NK-92 (cell line): ENCODE results near the gene ING5.
"Not testable (repeated sequence)": the region's sequence is repeated elsewhere in the genome, so short reads cannot be mapped to it uniquely, and the experiment has no call there.

ENCODE experiments used
- DNase-seq: peaks from one replicate; lab custom pipeline; 2025; ENCODE audit not compliant: unreplicated experiment; lab: John Stamatoyannopoulos, UW

ING5 gene

GRCh38 chr2:241701399-241702154 is at the start of gene ING5:
TSS of gene ING5 (plus strand) at chr2:241702039. CDS start at chr2:241702066, 27 bp downstream.
- peak; percentile 51 for DNase-seq

GRCh38 chr2:241652142-241652541 is 49.7 kb upstream of the ING5 start:
- no peak for DNase-seq

GRCh38 chr2:241652722-241653121 is 49.1 kb upstream of the ING5 start:
- DNase-seq = no peak

DNA sequence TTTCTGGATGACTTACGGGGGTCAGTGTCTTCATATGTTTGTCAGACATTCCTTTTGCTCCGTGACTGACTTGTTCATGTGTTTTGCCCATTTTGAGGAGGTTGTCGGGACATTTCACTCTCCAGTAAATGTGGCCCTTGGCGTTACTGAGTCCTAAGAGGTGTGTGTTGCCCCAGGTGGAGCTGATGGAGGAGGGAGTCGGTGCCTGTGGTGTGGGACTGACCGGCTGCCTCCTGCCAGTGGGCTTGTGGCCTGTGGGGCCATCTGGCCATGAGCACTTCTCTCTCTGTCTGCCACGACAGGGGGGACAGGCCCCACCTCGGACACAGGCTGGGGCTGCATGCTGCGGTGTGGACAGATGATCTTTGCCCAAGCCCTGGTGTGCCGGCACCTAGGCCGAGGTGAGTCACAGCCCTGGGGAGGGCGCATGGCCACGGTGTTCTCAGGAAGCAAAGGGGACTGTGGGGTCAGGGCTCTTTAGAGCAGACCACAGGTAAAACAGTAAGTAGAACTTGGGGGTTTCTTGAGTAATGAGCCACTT is 48.6 kb upstream of the ING5 start:
- no peak for DNase-seq

DNA sequence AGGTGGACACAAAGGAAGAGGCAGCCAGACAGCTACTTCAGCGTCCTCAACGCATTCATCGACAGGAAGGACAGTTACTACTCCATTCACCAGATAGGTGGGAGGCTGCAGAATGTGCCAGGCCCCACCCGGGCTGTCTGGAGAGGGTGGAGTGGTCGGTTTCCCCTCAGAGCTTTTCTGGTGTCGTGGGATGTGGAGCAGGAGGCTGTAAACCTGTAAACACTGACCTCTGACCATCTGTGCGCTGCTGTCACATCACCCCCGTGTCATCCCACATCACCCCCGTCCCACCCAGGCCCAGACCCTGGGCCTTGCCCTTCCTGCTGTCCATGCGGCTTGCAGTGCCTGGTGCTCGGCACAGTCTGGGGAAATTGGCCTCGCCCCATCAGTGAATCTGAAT is 47.3 kb upstream of the ING5 start:
- no peak for DNase-seq

GRCh38 chr2:241655516-241656189 is 46.2 kb upstream of the ING5 start:
- no peak for DNase-seq

GRCh38 chr2:241656190-241656741 is 45.6 kb upstream of the ING5 start:
- no peak for DNase-seq

- no peak for DNase-seq
Observed at GRCh38 chr2:241657786-241658254, 44.0 kb upstream of the ING5 start.

GRCh38 chr2:241658296-241658695 is 43.5 kb upstream of the ING5 start:
- DNase-seq = no peak

DNA sequence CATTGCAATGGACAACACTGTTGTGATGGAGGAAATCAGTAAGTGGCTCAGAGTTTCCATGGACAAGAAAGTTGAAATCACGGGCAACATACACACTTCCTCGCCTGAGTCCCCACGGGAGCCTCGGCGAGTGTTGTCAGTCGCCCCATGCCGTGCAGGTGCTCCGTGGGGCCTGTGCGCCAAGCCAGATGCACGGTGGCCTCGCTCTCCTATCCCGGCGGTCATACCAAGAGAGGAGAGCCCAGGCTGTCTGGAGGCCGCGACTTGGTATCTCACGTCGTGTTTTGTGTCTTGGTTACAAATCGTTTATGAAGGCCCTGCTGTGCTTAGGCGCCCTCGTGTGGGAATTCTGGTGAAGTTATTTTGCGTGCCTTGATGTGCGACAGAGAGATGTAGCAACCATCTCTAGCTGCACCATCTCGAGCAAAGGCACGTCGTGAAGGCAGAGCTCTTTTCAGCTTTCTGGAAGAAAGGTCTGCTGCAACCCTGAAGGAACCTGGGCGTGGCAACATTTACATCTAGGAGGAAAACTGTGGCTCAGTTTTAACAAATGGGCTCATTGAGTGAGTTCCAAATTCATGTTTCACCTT is 42.6 kb upstream of the ING5 start:
- no peak for DNase-seq

DNA sequence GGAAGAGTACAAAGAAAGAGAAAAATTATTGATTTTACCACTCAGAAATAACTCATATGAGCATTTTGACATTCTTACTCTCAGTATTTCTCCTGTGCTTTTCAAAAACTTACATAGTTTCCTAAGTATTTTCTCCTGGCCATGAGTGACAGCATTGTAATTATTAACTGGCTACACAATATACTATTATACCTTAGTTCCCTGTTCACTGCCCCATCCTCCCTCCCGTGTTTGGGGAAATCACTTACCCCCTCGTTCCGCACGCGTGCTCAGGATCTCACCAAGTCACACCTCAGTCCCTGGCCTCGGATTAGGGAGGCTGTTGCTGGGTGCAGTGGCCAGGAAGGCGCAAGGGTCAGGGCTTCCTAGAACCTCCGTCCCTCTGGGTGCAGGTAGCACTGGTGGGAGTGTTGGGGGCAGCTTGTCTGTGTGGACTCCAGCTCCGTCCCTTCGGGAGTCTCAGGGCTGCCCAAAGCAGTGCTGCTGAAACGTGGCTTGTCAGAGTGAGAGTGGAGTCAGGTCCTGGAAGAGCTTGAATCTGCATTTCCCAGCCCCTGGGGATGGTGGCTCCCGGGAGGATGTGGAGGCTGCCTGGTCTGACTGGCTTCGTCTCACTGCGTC is 41.1 kb upstream of the ING5 start:
- DNase-seq = no peak

DNA sequence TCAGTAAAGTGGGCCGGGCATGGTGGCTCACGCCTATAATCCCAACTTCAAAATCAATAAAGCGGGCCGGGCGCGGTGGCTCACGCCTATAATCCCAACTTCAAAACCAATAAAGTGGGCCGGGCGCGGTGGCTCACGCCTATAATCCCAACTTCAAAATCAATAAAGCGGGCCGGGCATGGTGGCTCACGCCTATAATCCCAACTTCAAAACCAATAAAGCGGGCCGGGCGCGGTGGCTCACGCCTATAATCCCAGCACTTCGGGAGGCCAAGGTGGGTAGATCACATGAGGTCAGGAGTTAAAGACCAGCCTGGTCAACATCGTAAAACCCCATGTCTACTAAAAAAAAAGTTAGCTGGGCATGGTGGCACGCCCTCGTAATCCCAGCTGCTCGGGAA is 39.1 kb upstream of the ING5 start:
- DNase-seq = not testable (repeated sequence)

DNA sequence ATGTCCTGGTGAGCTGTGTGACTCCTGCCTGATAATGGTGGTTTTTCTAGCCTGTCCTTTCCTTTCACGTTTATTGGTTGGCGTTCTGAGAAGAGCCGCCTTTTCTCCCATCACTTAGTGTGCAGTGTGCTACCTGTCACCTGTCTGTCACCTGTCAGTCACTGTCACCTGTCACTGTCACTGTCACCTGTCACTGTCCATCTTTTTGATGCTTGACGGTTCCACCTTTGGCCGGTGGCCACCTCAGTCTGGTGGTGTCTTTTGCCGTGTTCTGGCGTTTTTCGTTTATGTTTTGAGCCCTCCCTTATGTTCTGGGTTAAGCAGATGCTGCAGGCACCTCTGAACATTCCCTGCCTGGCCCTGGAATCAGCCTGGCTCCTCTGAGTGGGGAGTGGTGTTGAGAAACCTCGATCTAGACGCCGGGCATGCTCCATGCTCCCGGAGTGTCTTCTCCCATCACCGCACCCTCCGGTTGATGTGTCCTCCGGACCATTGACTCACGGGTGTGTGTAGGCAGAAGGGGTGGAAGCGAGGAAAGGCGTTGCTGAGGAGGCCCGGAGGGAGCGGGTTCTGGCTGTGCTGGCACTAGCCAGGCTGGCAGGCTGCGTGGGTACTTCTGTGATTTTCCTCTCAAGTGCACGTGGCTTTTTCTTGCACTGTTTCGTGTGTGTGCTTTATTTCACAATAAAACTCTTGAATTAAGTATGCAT is 36.0 kb upstream of the ING5 start:
- no peak for DNase-seq

- no peak for DNase-seq
Observed at GRCh38 chr2:241666627-241667400, 35.0 kb upstream of the ING5 start.

GRCh38 chr2:241668354-241668753 is 33.5 kb upstream of the ING5 start:
- DNase-seq = no peak

GRCh38 chr2:241668839-241669238 is 33.0 kb upstream of the ING5 start:
- DNase-seq = no peak

- no peak for DNase-seq
Observed at GRCh38 chr2:241670333-241671110, 31.3 kb upstream of the ING5 start.

DNA sequence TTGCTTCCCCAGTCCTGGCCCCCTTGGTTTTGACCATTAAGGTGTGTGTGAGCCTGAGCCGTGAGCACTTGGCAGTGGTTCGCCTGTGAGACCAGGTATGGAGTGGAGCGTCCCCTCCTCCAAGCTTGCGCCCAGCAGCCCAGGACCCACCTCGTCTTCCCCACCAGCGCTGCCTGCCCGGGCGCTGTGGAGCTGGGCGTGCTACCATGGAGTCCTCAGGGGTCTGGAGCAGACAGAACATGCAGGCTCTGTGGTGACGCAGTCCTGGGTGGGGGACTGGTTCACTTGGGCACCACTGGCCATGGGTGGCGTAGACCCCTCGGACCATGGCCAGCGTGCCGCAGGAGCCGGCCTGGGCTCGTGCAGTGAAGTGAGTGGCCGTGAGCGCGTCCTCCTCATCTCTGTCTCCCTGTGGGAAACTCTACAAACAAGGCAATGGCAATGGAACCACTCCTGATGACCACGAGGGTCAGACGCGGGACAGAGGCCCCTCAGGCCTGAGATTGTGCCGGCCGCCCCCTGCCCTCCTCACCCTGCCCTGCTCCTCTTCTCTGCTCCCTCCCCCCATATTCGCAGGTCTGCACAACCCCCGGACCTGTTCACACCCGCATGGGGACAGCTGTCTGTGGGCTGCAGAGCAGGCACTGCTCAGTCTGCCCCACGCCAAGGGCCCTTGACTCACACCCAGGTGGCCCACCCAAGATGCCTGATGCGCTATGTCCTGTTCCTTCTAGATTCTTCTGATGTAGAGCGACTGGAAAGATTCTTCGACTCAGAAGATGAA is 30.2 kb upstream of the ING5 start:
- no peak for DNase-seq
